GM19025 (cell line): Measurements from ENCODE around the gene YPEL5.

ENCODE experiments used
- ATAC-seq: cut with Tn5 transposase; IDR thresholded peaks from one replicate; pipeline ENCODE4 v1.9.1; 2021; ENCODE audit warnings: mild to moderate bottlenecking, low read depth, moderate library complexity; ENCODE audit not compliant: unreplicated experiment

YPEL5 gene

GRCh38 chr2:30197570-30198192 is 50.9 kb downstream of the YPEL5 start:
- ATAC-seq: no peak

- no peak for ATAC-seq
Observed at GRCh38 chr2:30201990-30202389, 55.2 kb downstream of the YPEL5 start.

- no peak for ATAC-seq
Observed at GRCh38 chr2:30203156-30203555, 56.3 kb downstream of the YPEL5 start.

- ATAC-seq: no peak
Observed at GRCh38 chr2:30204281-30204680, 57.5 kb downstream of the YPEL5 start.

GRCh38 chr2:30205456-30205855 is 58.6 kb downstream of the YPEL5 start:
- no peak for ATAC-seq

- ATAC-seq: no peak
Observed at GRCh38 chr2:30206461-30207430, 59.9 kb downstream of the YPEL5 start.

GRCh38 chr2:30208453-30208852 is 61.6 kb downstream of the YPEL5 start:
- ATAC-seq: no peak

GRCh38 chr2:30209227-30209626 is 62.4 kb downstream of the YPEL5 start:
- ATAC-seq: no peak
